Lower leg skin (tissue), 4 donors: ENCODE measurements around the gene TUSC2. TPM values are rescaled to one million over a fixed set of nuclear protein-coding genes. Genes with fewer than 3 reads are reported as not detected.
A peak's percentile ranks its signal among the peaks of the same experiment; 100 is the strongest.
"Not testable (repeated sequence)": the region's sequence is repeated elsewhere in the genome, so short reads cannot be mapped to it uniquely, and the experiment has no call there.

ENCODE experiments used
- DNase-seq, 2 donors: peaks; one replicate each; pipeline ENCODE4 v3.0.0-alpha.2; 2019; ENCODE audit warnings: low spot score in 2 of 2
- H3K4me3 ChIP-seq: fragments of 200-600 bp; sonication (generic); 2 replicates; pipeline ENCODE4 v1.5.1; 2017; ENCODE audit warnings: mild to moderate bottlenecking, low read depth; ENCODE audit not compliant: poor library complexity, severe bottlenecking
- POLR2A ChIP-seq, 2 donors: fragments of 450-650 bp; IDR thresholded peaks; one replicate each; pipeline ENCODE4 v1.6.1; 2016 to 2017; ENCODE audit warnings: antibody characterized with exemption in 2 of 2, mild to moderate bottlenecking in 1 of 2, moderate library complexity in 1 of 2
- WGBS, 2 donors: methylation state at CpG; one replicate each; pipeline ENCODE4 v1.1.5; 2018; 5-methylcytosine and 5-hydroxymethylcytosine counted together
- intact Hi-C: fragments of 100-400 bp; cut with DNase I; formaldehyde crosslinking; loops from one replicate; pipeline ENCODE4 v1.15.0; 2023; ENCODE audit warnings: low total_unique reads
- total RNA-seq, 4 donors: library from RNA; depleted of rRNA; stranded (reverse); fragments of >200 nt; gene quantifications; one replicate each; pipeline ENCODE4 v1.1.0, GENCODE V29; 2016
- TF ChIP-seq, protein P1 (sequence below), 3 donors: fragments of 450-650 bp; IDR thresholded peaks; one replicate each; pipeline ENCODE4 v1.5.1; 2016; ENCODE audit warnings: antibody characterized with exemption in 3 of 3, mild to moderate bottlenecking in 3 of 3, moderate library complexity in 2 of 3

TUSC2 gene
- total RNA-seq, 4 donors from 2014 or later, result 13.1 to 24.2 (median 18.0) TPM

DNA sequence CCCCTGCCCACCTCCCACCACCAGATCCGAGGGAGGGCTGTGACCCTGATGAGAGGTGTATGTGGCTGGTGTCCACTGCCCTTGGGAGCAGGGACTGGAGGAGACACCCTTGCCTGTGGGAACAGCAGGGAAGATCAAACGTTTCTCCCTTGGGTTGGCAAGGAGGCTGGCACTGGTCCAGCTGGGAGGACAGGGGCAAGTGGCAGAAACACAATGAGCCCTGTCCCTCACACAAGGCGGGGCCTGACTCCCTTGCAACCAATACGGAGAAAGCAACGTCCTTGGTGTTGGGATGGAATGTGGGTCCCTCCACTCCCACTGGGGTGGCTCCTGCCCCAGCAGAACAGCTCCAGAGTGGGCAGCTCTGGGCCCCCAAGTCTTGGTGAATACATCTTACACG lies 10.7 kb downstream of the TUSC2 start:
- TF ChIP-seq, protein P1, sequence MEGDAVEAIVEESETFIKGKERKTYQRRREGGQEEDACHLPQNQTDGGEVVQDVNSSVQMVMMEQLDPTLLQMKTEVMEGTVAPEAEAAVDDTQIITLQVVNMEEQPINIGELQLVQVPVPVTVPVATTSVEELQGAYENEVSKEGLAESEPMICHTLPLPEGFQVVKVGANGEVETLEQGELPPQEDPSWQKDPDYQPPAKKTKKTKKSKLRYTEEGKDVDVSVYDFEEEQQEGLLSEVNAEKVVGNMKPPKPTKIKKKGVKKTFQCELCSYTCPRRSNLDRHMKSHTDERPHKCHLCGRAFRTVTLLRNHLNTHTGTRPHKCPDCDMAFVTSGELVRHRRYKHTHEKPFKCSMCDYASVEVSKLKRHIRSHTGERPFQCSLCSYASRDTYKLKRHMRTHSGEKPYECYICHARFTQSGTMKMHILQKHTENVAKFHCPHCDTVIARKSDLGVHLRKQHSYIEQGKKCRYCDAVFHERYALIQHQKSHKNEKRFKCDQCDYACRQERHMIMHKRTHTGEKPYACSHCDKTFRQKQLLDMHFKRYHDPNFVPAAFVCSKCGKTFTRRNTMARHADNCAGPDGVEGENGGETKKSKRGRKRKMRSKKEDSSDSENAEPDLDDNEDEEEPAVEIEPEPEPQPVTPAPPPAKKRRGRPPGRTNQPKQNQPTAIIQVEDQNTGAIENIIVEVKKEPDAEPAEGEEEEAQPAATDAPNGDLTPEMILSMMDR (IDR thresholded peaks at IDR 0.05), result no peak
- no peak for TF ChIP-seq POLR2A (IDR thresholded peaks at IDR 0.05)
- no peak for DNase-seq
- intact Hi-C loops, result no loop called here
- 39% methylated on average over 6 of the region's 6 CpGs for WGBS, 2 donors
- no peak overlapping the region for H3K4me3 ChIP-seq

DNA sequence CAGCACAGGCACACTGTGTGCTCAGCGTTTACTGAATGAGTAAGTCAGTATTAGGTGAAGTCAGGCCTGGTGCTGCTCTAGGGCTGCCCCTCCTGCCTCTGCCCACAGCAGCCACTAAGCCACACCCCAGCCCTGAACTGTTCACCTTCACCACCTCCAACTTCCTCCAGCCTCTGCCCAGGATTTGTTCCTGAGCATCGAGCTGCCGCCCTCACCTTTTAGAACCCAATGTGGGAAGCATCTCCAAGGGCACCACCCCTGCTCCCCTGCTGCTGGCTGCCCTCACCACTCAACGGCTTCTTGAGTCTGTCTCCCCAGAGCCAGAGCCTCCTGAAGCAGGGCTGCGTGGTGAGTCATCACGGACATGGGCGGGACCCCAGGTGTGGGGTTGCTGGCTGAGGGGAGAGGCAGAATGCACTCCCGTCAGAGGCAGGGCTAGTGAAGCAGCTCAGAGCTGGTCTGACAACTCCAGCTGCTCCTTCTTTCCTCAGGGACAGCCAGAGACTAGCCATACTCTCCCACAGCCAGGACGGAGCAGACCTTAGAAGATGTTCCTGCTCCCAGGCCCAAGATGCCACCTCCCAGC lies 11.3 kb downstream of the TUSC2 start:
- TF ChIP-seq, protein P1 (IDR thresholded peaks at IDR 0.05), result no peak
- WGBS, 2 donors, result 34 to 42% methylated on average over 9 of the region's 9 CpGs
- no peak overlapping the region for H3K4me3 ChIP-seq
- DNase-seq, result peak; percentile 84 to 93
- intact Hi-C loops, result no loop called here

DNA sequence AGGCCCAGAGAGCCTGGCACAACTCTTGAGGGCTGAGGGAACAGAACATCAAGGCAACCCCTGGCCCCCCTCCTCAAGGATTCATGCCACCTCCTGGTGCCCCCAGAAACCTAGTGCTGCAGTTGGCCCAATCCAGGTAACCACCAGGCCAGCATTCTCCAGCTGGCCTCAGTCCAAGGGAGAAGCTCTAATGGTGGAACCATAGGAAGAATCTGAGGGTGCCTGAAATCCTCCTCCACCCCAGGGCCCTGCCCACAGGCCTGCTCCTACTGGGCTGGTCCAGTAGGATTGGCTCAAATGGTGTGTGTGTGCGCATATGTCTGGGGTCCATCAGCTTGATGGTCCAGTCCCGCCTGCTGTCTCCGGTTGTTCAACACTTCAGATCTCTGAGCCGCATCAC lies 13.2 kb downstream of the TUSC2 start:
- intact Hi-C loops, result no loop called here
- TF ChIP-seq, protein P1 (IDR thresholded peaks at IDR 0.05), result no peak
- no peak for TF ChIP-seq POLR2A (IDR thresholded peaks at IDR 0.05)
- 93 to 95% methylated on average over 4 of the region's 4 CpGs for WGBS, 2 donors
- H3K4me3 ChIP-seq, result no peak overlapping the region
- no peak for DNase-seq

DNA sequence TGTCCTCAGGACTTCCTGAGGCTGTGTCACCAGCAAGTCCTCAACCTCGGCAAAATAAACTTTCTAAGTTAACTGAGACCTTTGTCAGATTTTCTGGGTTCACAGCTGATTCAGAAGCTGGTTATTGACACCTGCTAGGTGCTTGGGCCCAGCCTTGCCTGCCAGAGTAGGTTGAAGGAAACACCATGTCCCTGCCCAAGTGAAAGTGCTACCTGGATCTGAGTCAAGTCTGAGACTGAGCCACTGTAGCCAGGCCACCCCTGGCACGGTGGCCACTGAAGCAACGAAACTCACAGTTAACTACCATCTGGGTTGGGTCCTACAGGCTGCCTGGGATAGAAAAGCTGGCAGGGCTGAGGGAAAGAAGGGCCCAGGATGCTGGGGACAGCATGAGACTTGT lies 13.7 kb downstream of the TUSC2 start:
- DNase-seq, result no peak
- intact Hi-C loops, result no loop called here
- no peak overlapping the region for H3K4me3 ChIP-seq
- TF ChIP-seq, protein P1 (IDR thresholded peaks at IDR 0.05), result no peak
- no peak for TF ChIP-seq POLR2A (IDR thresholded peaks at IDR 0.05)
- WGBS, 2 donors, result 58% methylated on average over 3 of the region's 3 CpGs

DNA sequence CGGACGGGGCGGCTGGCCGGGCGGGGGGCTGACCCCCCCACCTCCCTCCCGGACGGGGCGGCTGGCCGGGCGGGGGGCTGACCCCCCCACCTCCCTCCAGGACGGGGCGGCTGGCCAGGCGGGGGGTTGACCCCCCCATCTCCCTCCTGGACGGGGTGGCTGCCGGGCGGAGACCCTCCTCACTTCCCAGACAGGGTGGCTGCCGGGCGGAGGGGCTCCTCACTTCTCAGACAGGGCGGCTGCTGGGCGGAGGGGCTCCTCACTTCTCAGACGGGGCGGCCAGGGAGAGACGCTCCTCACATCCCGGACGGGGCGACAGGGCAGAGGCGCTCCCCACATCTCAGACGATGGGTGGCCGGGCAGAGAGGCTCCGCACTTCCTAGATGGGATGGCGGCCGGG lies 16.0 kb downstream of the TUSC2 start:
- peak overlapping the region; percentile 3 for H3K4me3 ChIP-seq
- DNase-seq, result not testable (repeated sequence)

DNA sequence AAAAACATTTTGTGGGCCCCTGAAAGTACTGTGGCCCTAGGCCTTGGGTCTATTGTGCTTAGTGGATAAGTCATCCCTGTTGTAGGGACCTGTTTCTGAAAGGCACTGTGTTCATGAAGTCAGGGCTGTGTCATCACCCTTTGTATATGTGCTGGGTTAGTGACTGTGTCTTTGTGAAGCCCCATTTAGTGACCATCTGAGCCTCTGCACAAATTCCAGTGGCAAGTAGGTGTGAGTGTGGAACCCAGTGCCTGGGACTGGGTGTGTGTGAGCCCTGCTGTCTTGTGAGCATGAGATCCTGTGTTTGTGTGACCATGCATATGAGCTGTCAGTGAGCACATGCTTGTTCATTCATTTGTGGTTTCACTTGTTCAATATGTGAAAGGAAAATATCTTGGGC lies 23.4 kb downstream of the TUSC2 start:
- intact Hi-C loops, result no loop called here
- TF ChIP-seq, protein P1 (IDR thresholded peaks at IDR 0.05), result no peak
- no peak for TF ChIP-seq POLR2A (IDR thresholded peaks at IDR 0.05)
- H3K4me3 ChIP-seq, result no peak overlapping the region
- DNase-seq, result no peak

More for the DNA sequence above, 16.0 kb downstream of the TUSC2 start:
- WGBS, 2 donors, result 66 to 82% methylated on average over 7 to 13 of the region's 32 CpGs
- intact Hi-C loops, result not testable (repeated sequence)
